Progenitor cell of endocrine pancreas (in vitro differentiated cells): ENCODE measurements around the gene IRX6. TPM values are rescaled to one million over a fixed set of nuclear protein-coding genes. Genes with fewer than 3 reads are reported as not detected.

ENCODE experiments used
- DNase-seq: peaks from one replicate; pipeline ENCODE4 v3.0.0; 2021; ENCODE audit warnings: low spot score; ENCODE audit not compliant: unreplicated experiment
- H3K27ac Mint-ChIP-seq: 2 replicates; pipeline ENCODE4 v1.8.0; 2021; ENCODE audit warnings: mild to moderate bottlenecking, moderate library complexity, mixed read lengths
- H3K27me3 Mint-ChIP-seq: 2 replicates; pipeline ENCODE4 v1.8.0; 2021; ENCODE audit warnings: mixed read lengths
- H3K36me3 Mint-ChIP-seq: 2 replicates; pipeline ENCODE4 v1.8.0; 2022; ENCODE audit warnings: mixed read lengths; ENCODE audit not compliant: insufficient read depth
- H3K4me1 Mint-ChIP-seq: 2 replicates; pipeline ENCODE4 v1.8.0; 2021; ENCODE audit warnings: low read depth, mixed read lengths
- H3K4me3 Mint-ChIP-seq: 2 replicates; pipeline ENCODE4 v1.8.0; 2021; ENCODE audit warnings: low read depth, mild to moderate bottlenecking, moderate library complexity, mixed read lengths
- H3K9me3 Mint-ChIP-seq: 2 replicates; pipeline ENCODE4 v1.8.0; 2021; ENCODE audit warnings: low read depth, mixed read lengths
- total RNA-seq: library from RNA; stranded (reverse); gene quantifications from 2 replicates; pipeline ENCODE4 v1.2.1, GENCODE V29; 2021
- TF ChIP-seq, protein P1 (sequence below): fragments of 200-600 bp; sonication (generic); IDR thresholded peaks from one replicate; pipeline ENCODE4 v1.5.0; 2021; ENCODE audit warnings: antibody characterized with exemption, mild to moderate bottlenecking; ENCODE audit not compliant: unreplicated experiment

IRX6 gene
- total RNA-seq, 1 donor from 2014 or later: not detected

DNA sequence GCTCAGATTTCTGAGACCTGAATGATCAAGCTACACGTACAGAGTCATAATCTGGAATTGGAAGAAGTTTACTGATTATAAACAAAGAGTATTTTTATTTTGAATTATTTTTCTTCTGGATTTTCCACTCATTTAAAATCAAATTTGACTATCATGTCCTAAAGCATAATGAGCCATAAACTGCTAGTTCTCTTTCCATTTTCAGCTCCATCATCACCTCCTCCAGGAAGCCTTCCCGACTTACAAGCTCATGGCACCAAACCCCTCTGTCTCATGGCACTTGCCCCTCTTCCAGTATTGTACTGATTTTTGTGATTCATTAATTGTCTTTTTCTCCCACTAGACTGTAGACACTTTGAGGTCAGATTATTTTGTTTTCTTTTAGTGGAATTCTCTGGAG is 35.9 kb downstream of the IRX6 start:
- H3K4me1 Mint-ChIP-seq: no peaks in the 10 kb centered on the region
- no peak overlapping the region for H3K4me3 Mint-ChIP-seq
- no peak overlapping the region for H3K27ac Mint-ChIP-seq
- TF ChIP-seq, protein P1, sequence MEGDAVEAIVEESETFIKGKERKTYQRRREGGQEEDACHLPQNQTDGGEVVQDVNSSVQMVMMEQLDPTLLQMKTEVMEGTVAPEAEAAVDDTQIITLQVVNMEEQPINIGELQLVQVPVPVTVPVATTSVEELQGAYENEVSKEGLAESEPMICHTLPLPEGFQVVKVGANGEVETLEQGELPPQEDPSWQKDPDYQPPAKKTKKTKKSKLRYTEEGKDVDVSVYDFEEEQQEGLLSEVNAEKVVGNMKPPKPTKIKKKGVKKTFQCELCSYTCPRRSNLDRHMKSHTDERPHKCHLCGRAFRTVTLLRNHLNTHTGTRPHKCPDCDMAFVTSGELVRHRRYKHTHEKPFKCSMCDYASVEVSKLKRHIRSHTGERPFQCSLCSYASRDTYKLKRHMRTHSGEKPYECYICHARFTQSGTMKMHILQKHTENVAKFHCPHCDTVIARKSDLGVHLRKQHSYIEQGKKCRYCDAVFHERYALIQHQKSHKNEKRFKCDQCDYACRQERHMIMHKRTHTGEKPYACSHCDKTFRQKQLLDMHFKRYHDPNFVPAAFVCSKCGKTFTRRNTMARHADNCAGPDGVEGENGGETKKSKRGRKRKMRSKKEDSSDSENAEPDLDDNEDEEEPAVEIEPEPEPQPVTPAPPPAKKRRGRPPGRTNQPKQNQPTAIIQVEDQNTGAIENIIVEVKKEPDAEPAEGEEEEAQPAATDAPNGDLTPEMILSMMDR: no peak
- H3K27me3 Mint-ChIP-seq: peaks cover 41% of the 10 kb centered on the region
- H3K36me3 Mint-ChIP-seq: no peaks in the 10 kb centered on the region
- H3K9me3 Mint-ChIP-seq: no peaks in the 10 kb centered on the region
- no peak for DNase-seq

DNA sequence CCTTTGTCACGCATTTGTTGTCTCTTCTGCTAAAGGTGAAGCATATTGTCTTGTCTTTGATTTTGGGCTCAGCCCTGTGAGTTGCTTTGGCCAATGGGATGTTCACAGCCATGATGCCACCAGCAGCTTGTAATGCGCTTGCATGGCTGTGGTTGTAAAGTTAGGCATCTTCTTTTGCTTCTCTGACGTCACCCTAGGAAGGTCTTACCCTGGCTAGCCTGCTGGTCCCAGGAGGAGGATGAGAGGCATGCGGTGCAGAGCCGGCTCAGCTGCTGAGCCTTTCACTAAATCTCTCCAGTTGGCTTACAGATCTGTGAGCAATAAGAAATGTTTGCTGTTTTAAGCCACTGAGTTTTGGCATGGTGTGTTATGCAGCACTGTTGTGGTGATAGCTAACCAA is 40.8 kb downstream of the IRX6 start:
- H3K27me3 Mint-ChIP-seq: peaks cover 52% of the 10 kb centered on the region
- no peak for DNase-seq
- no peaks in the 10 kb centered on the region for H3K36me3 Mint-ChIP-seq
- no peaks in the 10 kb centered on the region for H3K9me3 Mint-ChIP-seq
- H3K4me3 Mint-ChIP-seq: no peak overlapping the region
- H3K27ac Mint-ChIP-seq: no peak overlapping the region
- H3K4me1 Mint-ChIP-seq: no peaks in the 10 kb centered on the region
- TF ChIP-seq, protein P1: no peak

DNA sequence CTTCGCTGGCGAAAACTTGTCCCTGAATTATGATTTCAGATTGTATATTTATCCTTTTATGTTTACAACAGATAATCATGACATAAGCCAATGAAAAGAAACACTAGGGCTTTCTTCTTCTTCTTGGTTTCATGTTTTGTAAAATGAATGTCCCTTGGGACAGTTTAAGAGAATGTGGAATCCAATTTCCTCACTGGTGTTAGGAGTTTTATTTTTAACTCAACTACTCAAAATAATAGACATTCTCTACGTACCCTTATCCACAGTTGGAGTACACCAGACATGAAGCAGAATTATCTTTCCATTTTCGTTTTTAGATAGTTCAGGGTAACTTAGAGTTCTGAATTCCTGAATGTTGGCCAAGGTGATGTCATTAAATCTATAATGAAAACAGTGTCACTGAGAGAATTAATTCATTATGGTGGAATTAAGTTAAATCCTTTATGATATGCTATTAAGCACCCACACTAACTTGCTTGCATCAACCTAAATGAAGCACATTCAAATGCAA is 43.4 kb downstream of the IRX6 start:
- Mint-ChIP-seq H3K36me3 (no peaks in the 10 kb centered on the region), H3K4me1 (no peaks in the 10 kb centered on the region), H3K27ac (no peak overlapping the region), H3K9me3 (no peaks in the 10 kb centered on the region), H3K27me3 (peaks cover 68% of the 10 kb centered on the region), H3K4me3 (no peak overlapping the region)
- no peak for DNase-seq
- TF ChIP-seq, protein P1: no peak

DNA sequence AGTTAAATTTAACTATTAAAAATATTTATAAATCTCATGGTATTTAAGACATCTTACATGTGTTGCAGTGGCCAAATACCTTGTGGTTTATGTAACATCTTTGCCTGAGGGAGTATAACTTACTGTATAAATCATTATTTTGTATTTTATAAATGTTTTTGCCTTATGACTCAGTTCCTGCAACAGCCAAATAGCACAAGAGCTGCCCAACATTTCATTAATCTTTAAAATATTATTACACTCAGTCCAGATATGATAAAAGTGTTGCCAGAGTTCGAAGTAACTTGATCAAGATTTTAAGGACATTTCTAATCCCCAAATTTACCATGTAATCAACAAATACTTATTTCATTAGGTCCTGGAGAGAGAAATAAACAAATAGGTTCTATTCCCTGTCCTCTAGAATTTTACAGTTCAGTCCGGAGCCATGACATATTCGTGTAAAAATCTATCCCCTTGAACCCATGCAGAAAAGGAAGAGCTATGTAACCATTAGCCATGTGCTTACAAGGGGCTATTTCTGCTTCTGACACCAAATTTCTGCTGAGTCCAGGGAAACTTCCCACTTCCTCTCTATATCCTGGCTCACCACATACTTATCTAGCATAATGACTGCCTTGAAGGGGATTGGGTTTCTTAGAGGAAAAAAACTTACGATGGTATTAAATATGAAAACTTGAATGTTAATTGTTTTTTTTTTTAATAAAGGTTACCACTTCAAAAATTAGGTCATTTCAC is 44.0 kb downstream of the IRX6 start:
- H3K4me3 Mint-ChIP-seq: no peak overlapping the region
- TF ChIP-seq, protein P1: no peak
- no peak overlapping the region for H3K27ac Mint-ChIP-seq
- no peaks in the 10 kb centered on the region for H3K4me1 Mint-ChIP-seq
- no peaks in the 10 kb centered on the region for H3K9me3 Mint-ChIP-seq
- H3K27me3 Mint-ChIP-seq: peaks cover 74% of the 10 kb centered on the region
- H3K36me3 Mint-ChIP-seq: no peaks in the 10 kb centered on the region
- no peak for DNase-seq

DNA sequence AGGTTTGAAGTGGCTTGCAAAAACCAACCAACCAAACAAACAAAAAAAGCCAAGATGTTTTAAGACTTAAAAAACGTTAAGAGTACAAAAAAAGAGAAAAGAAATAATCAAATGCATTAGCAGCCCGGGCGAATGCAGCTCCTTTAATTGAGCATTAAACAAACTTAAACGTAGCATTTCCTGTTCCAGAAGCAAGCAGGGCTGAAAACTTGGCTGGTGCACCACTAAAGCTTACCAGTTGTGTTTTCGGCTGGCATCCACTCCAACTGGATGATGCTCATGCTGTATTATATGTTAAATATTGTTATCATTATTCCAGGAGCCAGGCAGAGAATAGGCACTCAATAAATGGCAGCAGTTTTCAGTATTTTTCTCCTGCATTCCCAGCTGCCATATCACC is 45.1 kb downstream of the IRX6 start:
- H3K4me1 Mint-ChIP-seq: no peaks in the 10 kb centered on the region
- peaks cover 72% of the 10 kb centered on the region for H3K27me3 Mint-ChIP-seq
- no peaks in the 10 kb centered on the region for H3K9me3 Mint-ChIP-seq
- DNase-seq: no peak
- H3K27ac Mint-ChIP-seq: no peak overlapping the region
- no peaks in the 10 kb centered on the region for H3K36me3 Mint-ChIP-seq
- no peak overlapping the region for H3K4me3 Mint-ChIP-seq
- TF ChIP-seq, protein P1: no peak
